Measurements from ENCODE around the gene MRPL16.
"Not testable (repeated sequence)": the region's sequence is repeated elsewhere in the genome, so short reads cannot be mapped to it uniquely, and the experiment has no call there.

MRPL16 gene

GRCh38 chr11:59810189-59810910 is at the start of gene MRPL16:
Gene MRPL16 (minus strand): TSS chr11:59810778. CDS start chr11:59810658, 120 bp downstream.
- peak; percentile 86 for DNase-seq

GRCh38 chr11:59859673-59860072 is 49.1 kb upstream of the MRPL16 start:
- DNase-seq: no peak

DNA sequence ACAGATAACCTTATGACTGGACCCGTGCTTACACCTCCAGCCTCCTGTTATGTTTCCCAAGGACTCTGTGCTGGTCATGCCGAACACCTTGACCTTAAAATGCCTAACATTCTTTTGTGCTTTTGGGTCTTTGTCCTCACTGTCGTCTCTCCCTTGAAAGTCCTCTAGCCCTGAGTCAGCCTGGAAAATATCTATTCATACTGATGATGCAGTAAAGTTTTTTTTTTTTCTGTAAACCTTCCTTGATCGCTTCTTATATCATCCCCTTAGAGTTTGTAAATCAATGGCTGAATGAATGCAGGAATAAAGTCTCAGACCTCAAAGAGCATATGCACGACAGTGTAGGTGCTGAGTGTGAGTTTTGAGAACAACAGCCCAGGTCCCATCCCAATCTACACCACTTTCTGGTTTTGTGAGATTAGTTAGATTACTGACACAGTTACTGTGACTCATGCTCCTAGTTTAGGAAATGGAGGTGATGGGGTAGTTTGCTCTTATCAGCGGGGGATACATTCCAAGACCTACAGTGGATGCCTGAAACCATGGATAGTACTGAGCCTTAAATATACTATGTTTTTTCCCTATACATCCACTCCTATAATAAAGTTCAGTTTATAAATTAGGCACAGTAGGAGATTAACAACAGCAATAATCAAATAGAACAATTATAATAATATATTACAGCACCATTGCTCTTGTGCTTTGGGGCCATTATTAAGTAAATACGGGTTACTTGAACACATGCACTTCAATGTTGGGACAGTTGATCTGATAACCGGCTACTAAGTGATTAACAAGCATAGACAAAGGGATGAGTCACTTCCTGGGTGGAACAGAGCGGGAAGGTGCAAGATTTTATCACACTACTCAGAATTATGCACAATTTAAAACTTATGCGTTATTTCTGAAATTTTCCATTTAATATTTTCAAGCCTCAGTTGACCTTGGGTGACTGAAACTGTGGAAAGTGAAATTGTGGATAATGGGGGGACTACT is 47.2 kb upstream of the MRPL16 start:
- peak; percentile 1 for DNase-seq

- no peak for DNase-seq
Observed at GRCh38 chr11:59854871-59855270, 44.3 kb upstream of the MRPL16 start.

DNA sequence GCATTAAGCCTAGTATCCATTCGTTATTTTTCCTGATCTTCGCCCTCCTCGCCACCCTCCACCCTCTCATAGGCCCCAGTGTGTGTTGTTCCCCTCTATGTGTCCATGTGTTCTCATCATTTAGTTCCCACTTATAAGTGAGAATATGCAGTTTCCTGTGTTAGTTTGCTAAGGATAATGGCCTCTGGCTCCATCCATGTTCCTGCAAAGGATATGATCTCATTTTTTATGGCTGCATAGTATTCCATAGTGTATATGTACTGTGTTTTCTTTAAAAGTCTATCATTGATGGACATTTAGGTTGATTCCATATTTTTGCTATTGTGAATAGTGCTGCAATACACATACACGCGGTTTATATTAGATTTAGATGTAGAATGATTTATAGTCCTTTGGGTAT is 40.8 kb upstream of the MRPL16 start:
- DNase-seq: not testable (repeated sequence)

GRCh38 chr11:59849551-59849950 is 39.0 kb upstream of the MRPL16 start:
- DNase-seq: not testable (repeated sequence)

GRCh38 chr11:59849129-59849528 is 38.6 kb upstream of the MRPL16 start:
- no peak for DNase-seq

GRCh38 chr11:59848439-59848838 is 37.9 kb upstream of the MRPL16 start:
- DNase-seq: not testable (repeated sequence)

- DNase-seq: no peak
Observed at GRCh38 chr11:59847626-59848025, 37.0 kb upstream of the MRPL16 start.

DNA sequence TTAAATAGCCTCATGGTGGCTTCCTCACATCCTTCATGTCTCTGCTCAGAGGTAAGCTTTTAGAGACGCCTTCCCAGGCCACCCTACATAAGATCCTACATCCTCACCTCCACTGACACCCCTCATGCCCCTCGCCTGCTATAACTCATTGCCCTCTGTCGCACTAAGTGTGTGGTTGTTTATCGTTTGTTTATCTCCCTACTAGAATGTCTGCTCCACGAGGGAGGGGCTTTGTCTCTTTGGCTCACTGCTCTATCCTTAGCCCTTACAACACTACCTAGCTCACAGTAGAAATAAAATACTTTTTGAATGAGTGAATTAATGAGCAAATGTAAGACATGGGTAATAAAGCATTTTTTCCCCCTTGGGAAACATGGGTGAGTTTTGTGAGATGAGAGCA is 36.0 kb upstream of the MRPL16 start:
- no peak for DNase-seq

DNA sequence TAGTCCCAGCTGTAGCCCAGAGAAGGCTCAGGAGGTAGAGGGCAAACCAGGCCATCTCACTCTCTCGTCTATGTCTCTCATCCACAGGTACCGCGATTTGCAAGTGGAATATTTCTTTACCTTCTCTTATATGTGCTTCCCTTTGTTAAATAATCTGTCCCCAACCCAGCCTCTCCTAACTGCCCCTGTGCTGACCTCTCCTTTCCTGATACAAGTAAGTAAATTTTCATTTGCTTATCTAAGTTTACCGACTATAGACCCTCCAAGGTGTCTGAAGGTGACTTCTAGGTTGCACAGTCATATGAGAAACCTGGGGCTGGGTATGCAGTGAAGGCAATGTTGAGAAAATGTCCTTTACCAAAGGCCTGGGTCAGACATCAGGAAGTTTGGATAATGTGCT is 34.8 kb upstream of the MRPL16 start, which contains the start of gene CBLIF:
CBLIF (minus strand) TSS at position 101 of the 400 bp plus-strand sequence; CDS start at position 55, 46 bp downstream.
- DNase-seq: no peak

GRCh38 chr11:59842316-59842715 is 31.7 kb upstream of the MRPL16 start:
- DNase-seq: no peak

- DNase-seq: no peak
Observed at GRCh38 chr11:59841514-59841913, 30.9 kb upstream of the MRPL16 start.

- no peak for DNase-seq
Observed at GRCh38 chr11:59839615-59840014, 29.0 kb upstream of the MRPL16 start.

DNA sequence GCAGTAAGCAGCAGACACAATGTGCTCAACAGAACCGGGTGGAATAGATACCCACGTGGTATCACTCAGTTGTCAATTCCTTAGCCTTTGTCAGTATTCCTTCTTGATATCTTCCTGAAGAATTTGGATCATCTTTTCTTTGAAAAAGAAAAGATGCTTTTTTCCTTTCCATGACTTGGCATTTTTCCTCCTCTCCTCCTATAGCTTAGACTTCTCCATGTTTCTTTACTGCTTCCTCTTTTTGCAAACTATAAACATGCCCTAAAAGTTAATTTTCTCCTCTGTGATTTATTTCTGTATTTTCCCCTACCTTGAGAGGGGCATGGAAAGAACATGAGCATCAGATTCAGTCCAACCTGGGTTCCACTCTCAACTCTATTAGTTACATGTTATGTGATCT is 23.0 kb upstream of the MRPL16 start:
- DNase-seq: no peak

GRCh38 chr11:59829358-59829757 is 18.8 kb upstream of the MRPL16 start:
- no peak for DNase-seq

GRCh38 chr11:59822989-59823566 is 12.5 kb upstream of the MRPL16 start:
- DNase-seq: peak; percentile 8

DNA sequence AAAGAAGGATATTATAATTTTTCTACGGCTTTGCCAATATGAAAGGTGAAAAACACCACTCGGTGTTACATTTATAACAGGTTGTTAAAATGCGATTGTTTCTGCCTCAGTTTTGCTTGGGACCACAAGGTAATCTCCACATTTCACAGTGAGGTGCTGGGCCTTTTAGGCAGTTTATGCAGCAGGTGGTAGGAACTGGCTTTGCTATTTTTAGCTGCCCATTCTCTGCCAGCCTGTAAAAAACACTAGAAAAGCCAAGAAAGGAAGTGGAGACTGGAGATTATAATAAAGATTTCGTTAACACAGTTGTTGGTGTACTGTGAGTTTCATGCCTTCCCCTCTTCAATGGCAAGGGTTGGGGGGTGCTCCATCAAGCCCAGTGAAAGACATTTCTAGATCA is 8.0 kb upstream of the MRPL16 start:
- DNase-seq: no peak

DNA sequence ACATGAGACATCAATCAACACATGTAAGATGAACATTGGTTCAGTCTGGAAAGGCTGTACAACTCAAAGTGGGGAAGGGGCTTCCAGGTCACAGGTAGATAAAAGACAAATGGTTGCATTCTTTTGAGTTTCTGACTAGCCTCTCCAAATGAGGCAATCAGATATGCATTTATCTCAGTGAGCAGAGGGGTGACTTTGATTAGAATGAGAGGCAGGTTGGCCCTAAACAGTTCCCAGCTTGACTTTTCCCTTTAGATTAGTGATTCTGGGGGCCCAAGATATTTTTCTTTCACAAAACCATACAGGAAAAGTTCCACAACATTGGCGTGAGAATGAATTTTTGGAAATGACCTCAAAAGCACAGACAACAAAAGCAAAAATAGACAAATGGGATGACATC is 5.9 kb upstream of the MRPL16 start:
- not testable (repeated sequence) for DNase-seq

- DNase-seq: no peak
Observed at GRCh38 chr11:59815754-59816153, 5.2 kb upstream of the MRPL16 start.

GRCh38 chr11:59814021-59814420 is 3.4 kb upstream of the MRPL16 start:
- DNase-seq: no peak

DNA sequence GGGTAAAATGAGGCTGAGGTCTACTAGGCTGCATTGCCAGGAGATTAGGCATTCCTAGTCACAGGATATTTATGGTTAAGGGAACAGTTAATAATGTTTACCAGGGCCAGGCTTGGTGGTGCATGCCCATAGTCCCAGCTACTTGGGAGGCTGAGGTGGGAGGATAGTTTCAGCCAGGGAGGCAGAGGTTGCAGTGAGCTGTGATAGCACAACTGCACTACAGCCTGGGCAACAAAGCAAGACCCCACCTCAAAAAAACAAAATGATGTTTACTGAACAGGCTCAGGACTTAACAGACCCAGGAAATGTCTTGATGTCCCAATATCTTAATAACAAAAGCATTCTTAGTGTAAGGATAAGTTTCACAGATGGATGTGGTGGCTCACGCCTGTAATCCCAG is 2.8 kb upstream of the MRPL16 start:
- no peak for DNase-seq

GRCh38 chr11:59812220-59812619 is 1.6 kb upstream of the MRPL16 start:
- DNase-seq: no peak

DNA sequence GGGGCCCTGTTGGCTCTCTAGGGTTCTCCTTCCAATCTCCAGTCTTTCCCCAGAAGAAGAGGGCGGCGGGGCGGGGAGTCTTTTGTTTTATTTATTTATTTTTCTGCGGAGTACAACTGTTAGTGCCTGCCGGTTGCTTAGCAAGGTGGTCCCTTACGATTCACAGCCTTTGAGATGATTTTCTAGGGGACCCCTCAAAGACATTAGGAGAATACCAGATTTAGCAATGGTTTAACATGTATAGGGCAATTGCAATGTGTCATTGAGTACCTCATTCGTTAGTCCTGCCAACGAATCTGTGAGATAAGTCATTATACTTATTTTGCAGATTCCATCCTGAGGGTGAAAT is 307 bp upstream of the MRPL16 start:
- no peak for DNase-seq
